HEK293 (cell line): Measurements from ENCODE around the gene UBE2F.

ENCODE experiments used
- CTCF ChIA-PET: fragments of 350-600 bp; formaldehyde crosslinking; extraction: SDS; loops from one replicate; lab custom pipeline; 2021; ENCODE audit warnings: antibody characterized with exemption; lab: Yijun Ruan, JAX
- POLR2A ChIA-PET: fragments of 300-600 bp; formaldehyde crosslinking; extraction: SDS; loops from one replicate; lab custom pipeline; 2020; ENCODE audit warnings: antibody characterized with exemption, inconsistent platforms; lab: Yijun Ruan, JAX
- H3K27ac ChIP-seq: fragments of 200-500 bp; sonication (Bioruptor generic); 2 replicates; pipeline ENCODE4 v1.5.1; 2014; ENCODE audit warnings: low read depth, low read length, control low read depth, inconsistent platforms; ENCODE audit errors: extremely low read depth
- H3K36me3 ChIP-seq, 2 experiments: fragments of 200-500 bp in 1 of 2; sonication (Bioruptor generic) in 1 of 2; 1 replicate in 1 of 2; 2 replicates in 1 of 2; pipeline ENCODE4 v1.5.1; 2014 to 2017; ENCODE audit warnings: inconsistent platforms in 2 of 2, low read length in 2 of 2; ENCODE audit not compliant: control insufficient read depth in 2 of 2, insufficient read depth in 1 of 2
- H3K4me1 ChIP-seq: fragments of 200-500 bp; sonication (Bioruptor generic); 2 replicates; pipeline ENCODE4 v1.5.1; 2014; ENCODE audit warnings: mild to moderate bottlenecking, low read length, inconsistent platforms; ENCODE audit not compliant: control insufficient read depth, insufficient read depth
- H3K4me3 ChIP-seq: 2 replicates; pipeline ENCODE4 v1.5.1; 2011; ENCODE audit warnings: low read depth, mild to moderate bottlenecking, control low read depth, low read length, moderate library complexity
- H3K9me3 ChIP-seq: fragments of 200-500 bp; sonication (Bioruptor generic); 2 replicates; pipeline ENCODE4 v1.5.1; 2014; ENCODE audit warnings: low read depth, low read length, inconsistent platforms; ENCODE audit not compliant: control insufficient read depth, insufficient read depth
- GFI1B ChIP-seq: fragments of 450-650 bp; formaldehyde crosslinking; IDR thresholded peaks from 2 replicates; pipeline ENCODE4 v1.5.1; 2016; ENCODE audit warnings: missing biosample characterization, missing genetic modification characterization
- HOXA7 ChIP-seq: sonication (generic); formaldehyde crosslinking; IDR thresholded peaks from 2 replicates; pipeline ENCODE4 v1.8.1; 2022; ENCODE audit warnings: missing genetic modification reagents, borderline replicate concordance
- PRDM4 ChIP-seq: fragments of 450-650 bp; formaldehyde crosslinking; IDR thresholded peaks from 2 replicates; pipeline ENCODE4 v1.5.1; 2017; ENCODE audit warnings: missing biosample characterization, missing genetic modification characterization
- SP7 ChIP-seq: fragments of 450-650 bp; formaldehyde crosslinking; IDR thresholded peaks from 2 replicates; pipeline ENCODE4 v1.5.1; 2016; ENCODE audit warnings: missing biosample characterization, missing genetic modification characterization
- YY2 ChIP-seq: fragments of 450-650 bp; formaldehyde crosslinking; IDR thresholded peaks from 2 replicates; pipeline ENCODE4 v1.5.1; 2016; ENCODE audit warnings: missing biosample characterization, missing genetic modification characterization
- ZBTB7A ChIP-seq: fragments of 450-650 bp; formaldehyde crosslinking; IDR thresholded peaks from 2 replicates; pipeline ENCODE4 v1.5.1; 2016; ENCODE audit warnings: low read depth, missing biosample characterization, missing genetic modification characterization
- ZNF114 ChIP-seq: fragments of 450-650 bp; formaldehyde crosslinking; IDR thresholded peaks from 2 replicates; pipeline ENCODE4 v1.5.0; 2017; ENCODE audit warnings: missing biosample characterization, missing genetic modification characterization
- ZNF132 ChIP-seq: fragments of 450-650 bp; formaldehyde crosslinking; IDR thresholded peaks from 2 replicates; pipeline ENCODE4 v1.5.1; 2017; ENCODE audit warnings: missing biosample characterization, missing genetic modification characterization, borderline replicate concordance
- ZNF239 ChIP-seq: fragments of 450-650 bp; formaldehyde crosslinking; IDR thresholded peaks from 2 replicates; pipeline ENCODE4 v1.5.1; 2016; ENCODE audit warnings: missing biosample characterization, missing genetic modification characterization
- ZNF274 ChIP-seq, 2 experiments: fragments of 200-500 bp in 1 of 2; fragments of 450-650 bp in 1 of 2; sonication (Bioruptor generic) in 1 of 2; formaldehyde crosslinking in 1 of 2; IDR thresholded peaks; 2 replicates each; pipeline versions ENCODE4 v1.5.1 to v1.6.1; 2014 to 2016; ENCODE audit warnings: borderline replicate concordance in 1 of 2, inconsistent platforms in 1 of 2, low read length in 1 of 2, missing biosample characterization in 1 of 2, missing genetic modification characterization in 1 of 2
- ZNF292 ChIP-seq: fragments of 450-650 bp; formaldehyde crosslinking; IDR thresholded peaks from 2 replicates; pipeline ENCODE4 v1.5.1; 2016; ENCODE audit warnings: low read depth, missing biosample characterization, missing genetic modification characterization, borderline replicate concordance
- ZNF311 ChIP-seq: fragments of 450-650 bp; formaldehyde crosslinking; IDR thresholded peaks from 2 replicates; pipeline ENCODE4 v1.5.1; 2017; ENCODE audit warnings: missing biosample characterization, missing genetic modification characterization, borderline replicate concordance
- ZNF37A ChIP-seq: fragments of 450-650 bp; IDR thresholded peaks from 2 replicates; pipeline ENCODE4 v1.5.1; 2018; ENCODE audit warnings: missing biosample characterization, missing genetic modification characterization
- ZNF501 ChIP-seq: fragments of 450-650 bp; formaldehyde crosslinking; IDR thresholded peaks from 2 replicates; pipeline ENCODE4 v1.5.1; 2016; ENCODE audit warnings: missing biosample characterization, missing genetic modification characterization
- ZNF624 ChIP-seq: fragments of 450-650 bp; formaldehyde crosslinking; IDR thresholded peaks from 2 replicates; pipeline ENCODE4 v1.5.1; 2017; ENCODE audit warnings: missing biosample characterization, missing genetic modification characterization
- ZNF664 ChIP-seq: fragments of 450-650 bp; formaldehyde crosslinking; IDR thresholded peaks from 2 replicates; pipeline ENCODE4 v1.5.1; 2016; ENCODE audit warnings: missing biosample characterization, missing genetic modification characterization
- ZNF677 ChIP-seq: fragments of 450-650 bp; IDR thresholded peaks from 2 replicates; pipeline ENCODE4 v1.5.0; 2018; ENCODE audit warnings: missing biosample characterization, mild to moderate bottlenecking, missing genetic modification characterization, moderate library complexity
- ZNF792 ChIP-seq: fragments of 450-650 bp; formaldehyde crosslinking; IDR thresholded peaks from 2 replicates; pipeline ENCODE4 v1.5.1; 2016; ENCODE audit warnings: missing biosample characterization, missing genetic modification characterization
- ZSCAN16 ChIP-seq: fragments of 450-650 bp; formaldehyde crosslinking; IDR thresholded peaks from 2 replicates; pipeline ENCODE4 v1.5.1; 2016; ENCODE audit warnings: missing biosample characterization, missing genetic modification characterization
- ZSCAN30 ChIP-seq: fragments of 450-650 bp; IDR thresholded peaks from 2 replicates; pipeline ENCODE4 v1.5.1; 2018; ENCODE audit warnings: missing biosample characterization, mild to moderate bottlenecking, missing genetic modification characterization, moderate library complexity
- TF ChIP-seq, protein P1 (sequence below): fragments of 450-650 bp; formaldehyde crosslinking; IDR thresholded peaks from 2 replicates; pipeline ENCODE4 v1.5.1; 2016; ENCODE audit warnings: missing biosample characterization, missing genetic modification characterization
- TF ChIP-seq, protein P2 (sequence below): fragments of 450-650 bp; formaldehyde crosslinking; IDR thresholded peaks from 2 replicates; pipeline ENCODE4 v1.5.1; 2016; ENCODE audit warnings: missing biosample characterization, missing genetic modification characterization

Gene UBE2F

GRCh38 chr2:238009563-238009962 is 42.7 kb downstream of the UBE2F start (continued):
- TF ChIP-seq ZNF274 (IDR thresholded peaks at IDR 0.05; ENCODE audit: low read length) (no peak), ZNF274 (tag by site-specific recombination; IDR thresholded peaks at IDR 0.05; ENCODE audit: borderline replicate concordance) (no peak), ZNF664 (no peak), SP7 (tag by site-specific recombination) (no peak), ZSCAN30 (tag by site-specific recombination) (no peak), GFI1B (tag by site-specific recombination) (no peak), HOXA7 (no peak), ZNF37A (no peak), ZNF792 (tag by site-specific recombination) (no peak)
- TF ChIP-seq, protein P1, sequence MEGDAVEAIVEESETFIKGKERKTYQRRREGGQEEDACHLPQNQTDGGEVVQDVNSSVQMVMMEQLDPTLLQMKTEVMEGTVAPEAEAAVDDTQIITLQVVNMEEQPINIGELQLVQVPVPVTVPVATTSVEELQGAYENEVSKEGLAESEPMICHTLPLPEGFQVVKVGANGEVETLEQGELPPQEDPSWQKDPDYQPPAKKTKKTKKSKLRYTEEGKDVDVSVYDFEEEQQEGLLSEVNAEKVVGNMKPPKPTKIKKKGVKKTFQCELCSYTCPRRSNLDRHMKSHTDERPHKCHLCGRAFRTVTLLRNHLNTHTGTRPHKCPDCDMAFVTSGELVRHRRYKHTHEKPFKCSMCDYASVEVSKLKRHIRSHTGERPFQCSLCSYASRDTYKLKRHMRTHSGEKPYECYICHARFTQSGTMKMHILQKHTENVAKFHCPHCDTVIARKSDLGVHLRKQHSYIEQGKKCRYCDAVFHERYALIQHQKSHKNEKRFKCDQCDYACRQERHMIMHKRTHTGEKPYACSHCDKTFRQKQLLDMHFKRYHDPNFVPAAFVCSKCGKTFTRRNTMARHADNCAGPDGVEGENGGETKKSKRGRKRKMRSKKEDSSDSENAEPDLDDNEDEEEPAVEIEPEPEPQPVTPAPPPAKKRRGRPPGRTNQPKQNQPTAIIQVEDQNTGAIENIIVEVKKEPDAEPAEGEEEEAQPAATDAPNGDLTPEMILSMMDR (tag by site-specific recombination) = no peak

DNA sequence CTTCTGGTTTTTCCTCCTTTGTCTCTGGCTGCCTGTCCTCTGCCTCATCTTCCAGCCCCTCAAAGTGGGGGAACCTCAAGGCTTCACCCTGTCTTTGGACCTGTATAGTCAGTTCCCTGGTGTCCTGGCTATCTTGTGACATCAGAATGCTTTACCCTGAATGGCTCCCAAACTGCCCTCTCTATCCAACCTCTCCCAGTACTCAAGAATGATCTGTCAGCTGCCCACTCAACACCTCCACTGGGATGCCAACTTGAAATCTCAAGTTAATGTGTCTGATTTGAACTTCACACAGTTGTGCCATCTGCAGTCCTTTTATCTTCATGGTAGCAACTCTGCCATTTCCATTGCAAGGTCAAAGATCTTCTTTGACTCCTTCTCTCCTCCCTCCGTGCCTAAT is 43.8 kb downstream of the UBE2F start:
- no peaks in the 10 kb centered on the region for H3K4me1 ChIP-seq
- ChIA-PET CTCF (interaction anchor here (1.2 kb wide), 1 partner anchor 27 kb away, joined by 3 read pairs; no protein-coding TSS in a partner anchor), POLR2A (no interaction called here)
- TF ChIP-seq PRDM4 (tag by site-specific recombination) (no peak), YY2 (tag by site-specific recombination) (no peak), ZNF114 (tag by site-specific recombination) (no peak), ZNF677 (no peak), ZNF292 (tag by site-specific recombination) (no peak), HOXA7 (no peak), ZBTB7A (tag by site-specific recombination) (no peak), ZNF239 (no peak)
- TF ChIP-seq, protein P2, sequence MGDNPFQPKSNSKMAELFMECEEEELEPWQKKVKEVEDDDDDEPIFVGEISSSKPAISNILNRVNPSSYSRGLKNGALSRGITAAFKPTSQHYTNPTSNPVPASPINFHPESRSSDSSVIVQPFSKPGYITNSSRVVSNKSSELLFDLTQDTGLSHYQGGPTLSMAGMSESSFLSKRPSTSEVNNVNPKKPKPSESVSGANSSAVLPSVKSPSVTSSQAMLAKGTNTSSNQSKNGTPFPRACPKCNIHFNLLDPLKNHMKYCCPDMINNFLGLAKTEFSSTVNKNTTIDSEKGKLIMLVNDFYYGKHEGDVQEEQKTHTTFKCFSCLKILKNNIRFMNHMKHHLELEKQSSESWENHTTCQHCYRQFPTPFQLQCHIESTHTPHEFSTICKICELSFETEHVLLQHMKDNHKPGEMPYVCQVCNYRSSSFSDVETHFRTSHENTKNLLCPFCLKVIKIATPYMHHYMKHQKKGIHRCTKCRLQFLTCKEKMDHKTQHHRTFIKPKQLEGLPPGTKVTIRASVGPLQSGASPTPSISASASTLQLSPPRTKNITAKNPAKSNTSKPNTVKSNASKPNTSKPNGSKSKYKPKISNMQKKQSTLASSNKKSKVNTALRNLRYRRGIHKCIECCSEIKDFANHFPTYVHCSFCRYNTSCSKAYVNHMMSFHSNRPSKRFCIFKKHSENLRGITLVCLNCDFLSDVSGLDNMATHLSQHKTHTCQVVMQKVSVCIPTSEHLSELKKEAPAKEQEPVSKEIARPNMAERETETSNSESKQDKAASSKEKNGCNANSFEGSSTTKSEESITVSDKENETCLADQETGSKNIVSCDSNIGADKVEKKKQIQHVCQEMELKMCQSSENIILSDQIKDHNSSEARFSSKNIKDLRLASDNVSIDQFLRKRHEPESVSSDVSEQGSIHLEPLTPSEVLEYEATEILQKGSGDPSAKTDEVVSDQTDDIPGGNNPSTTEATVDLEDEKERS (tag by site-specific recombination) = no peak
- H3K27ac ChIP-seq = no peak overlapping the region
- peaks cover 0 to 10% of the 10 kb centered on the region in 2 experiments; a peak in 1 of 3 replicates for H3K36me3 ChIP-seq
- H3K4me3 ChIP-seq = no peak overlapping the region
- H3K9me3 ChIP-seq = no peaks in the 10 kb centered on the region

- ChIA-PET CTCF (interaction anchor here (0.7 kb wide), 1 partner anchor 91 kb away, joined by 4 read pairs; no protein-coding TSS in a partner anchor), POLR2A (no interaction called here)
- Histone ChIP-seq H3K36me3 (peaks cover 0 to 11% of the 10 kb centered on the region in 2 experiments; a peak in 1 of 3 replicates), H3K27ac (no peak overlapping the region), H3K4me1 (no peaks in the 10 kb centered on the region), H3K4me3 (no peak overlapping the region), H3K9me3 (no peaks in the 10 kb centered on the region)
- TF ChIP-seq ZNF311 (no peak), ZNF624 (no peak), ZSCAN16 (tag by site-specific recombination) (no peak), ZNF132 (no peak), ZNF501 (tag by site-specific recombination) (no peak)
These were observed 47.0 kb downstream of the UBE2F start for GRCh38 chr2:238013806-238014205.
